HepG2 (cell line): ENCODE results near the gene ABCC1. TPM values are rescaled to one million over a fixed set of nuclear protein-coding genes. Genes with fewer than 3 reads are reported as not detected.

ENCODE experiments used
- BATF2 ChIP-seq: sonication (generic); formaldehyde crosslinking; IDR thresholded peaks from 2 replicates; pipeline ENCODE4 v1.8.0; 2022; ENCODE audit warnings: mild to moderate bottlenecking, missing genetic modification reagents, moderate library complexity
- ETV5 ChIP-seq: IDR thresholded peaks from 2 replicates; pipeline ENCODE4 v1.6.1; 2018; ENCODE audit warnings: missing biosample characterization, missing genetic modification reagents, inconsistent platforms, borderline replicate concordance
- FOXP1 ChIP-seq, 2 experiments: fragments of 450-650 bp in 1 of 2; IDR thresholded peaks; 2 replicates each; pipeline ENCODE4 v1.6.1; 2017 to 2018; ENCODE audit warnings: antibody characterized with exemption in 1 of 2
- HIVEP1 ChIP-seq: sonication (generic); formaldehyde crosslinking; IDR thresholded peaks from 2 replicates; pipeline ENCODE4 v1.4.0; 2020; ENCODE audit warnings: mild to moderate bottlenecking, missing genetic modification reagents
- JUNB ChIP-seq: sonication (generic); formaldehyde crosslinking; IDR thresholded peaks from 2 replicates; pipeline ENCODE4 v1.8.0; 2022; ENCODE audit warnings: missing genetic modification reagents, mild to moderate bottlenecking, borderline replicate concordance
- MAX ChIP-seq: IDR thresholded peaks from 2 replicates; pipeline ENCODE4 v1.6.1; 2012; ENCODE audit warnings: inconsistent platforms
- NONO ChIP-seq, 2 experiments: fragments of 450-650 bp in 1 of 2; sonication (generic) in 1 of 2; formaldehyde crosslinking in 1 of 2; IDR thresholded peaks in 1 of 2; conservative IDR thresholded peaks in 1 of 2; 2 replicates each; pipeline versions ENCODE4 v1.6.1 to v1.8.0; 2017 to 2022; ENCODE audit warnings: mild to moderate bottlenecking in 1 of 2, missing genetic modification reagents in 1 of 2, moderate library complexity in 1 of 2
- RAD21 ChIP-seq: fragments of 450-650 bp; formaldehyde crosslinking; IDR thresholded peaks from 2 replicates; pipeline ENCODE4 v1.5.0; 2020; ENCODE audit warnings: mild to moderate bottlenecking
- RAD51 ChIP-seq: fragments of 450-650 bp; IDR thresholded peaks from 2 replicates; pipeline ENCODE4 v1.6.1; 2016; ENCODE audit warnings: borderline replicate concordance
- RARG ChIP-seq: sonication (generic); formaldehyde crosslinking; IDR thresholded peaks from 2 replicates; pipeline ENCODE4 v1.4.0; 2020; ENCODE audit warnings: low read depth, mild to moderate bottlenecking, missing genetic modification reagents
- REXO4 ChIP-seq: sonication (generic); formaldehyde crosslinking; IDR thresholded peaks from 2 replicates; pipeline ENCODE4 v1.8.0; 2022; ENCODE audit warnings: missing genetic modification reagents, mild to moderate bottlenecking, borderline replicate concordance
- SCMH1 ChIP-seq: sonication (generic); formaldehyde crosslinking; IDR thresholded peaks from 2 replicates; pipeline ENCODE4 v1.9.0; 2021; ENCODE audit warnings: missing genetic modification reagents, mild to moderate bottlenecking, borderline replicate concordance
- SYNCRIP ChIP-seq: fragments of 200-400 bp; formaldehyde crosslinking; IDR thresholded peaks from 2 replicates; pipeline ENCODE4 v1.6.1; 2018; ENCODE audit warnings: mild to moderate bottlenecking, low read depth, low read length; ENCODE audit not compliant: insufficient read depth
- TBL1XR1 ChIP-seq: fragments of 150-350 bp; IDR thresholded peaks from 2 replicates; pipeline ENCODE4 v1.6.1; 2014; ENCODE audit warnings: borderline replicate concordance, low read length; ENCODE audit not compliant: partially characterized antibody
- ZBTB39 ChIP-seq: sonication (generic); formaldehyde crosslinking; IDR thresholded peaks from 2 replicates; pipeline ENCODE4 v1.5.0; 2020; ENCODE audit warnings: missing genetic modification reagents
- ZFY ChIP-seq: sonication (generic); formaldehyde crosslinking; IDR thresholded peaks from 2 replicates; pipeline ENCODE4 v1.4.0; 2020; ENCODE audit warnings: missing genetic modification reagents
- ZNF30 ChIP-seq: sonication (generic); formaldehyde crosslinking; IDR thresholded peaks from 2 replicates; pipeline ENCODE4 v1.5.0; 2020; ENCODE audit warnings: mild to moderate bottlenecking, missing genetic modification reagents
- ZNF432 ChIP-seq: sonication (generic); formaldehyde crosslinking; IDR thresholded peaks from 2 replicates; pipeline ENCODE4 v1.5.0; 2020; ENCODE audit warnings: missing genetic modification reagents, mild to moderate bottlenecking, borderline replicate concordance
- ZNF770 ChIP-seq: sonication (generic); formaldehyde crosslinking; IDR thresholded peaks from 2 replicates; pipeline ENCODE4 v1.5.0; 2020; ENCODE audit warnings: mild to moderate bottlenecking, missing genetic modification reagents
- ZNF784 ChIP-seq: sonication (generic); formaldehyde crosslinking; IDR thresholded peaks from 2 replicates; pipeline ENCODE4 v1.5.1; 2020; ENCODE audit warnings: missing genetic modification reagents, mild to moderate bottlenecking, borderline replicate concordance
- ZNF883 ChIP-seq: sonication (generic); formaldehyde crosslinking; IDR thresholded peaks from 2 replicates; pipeline ENCODE4 v1.5.1; 2020; ENCODE audit warnings: mild to moderate bottlenecking, missing genetic modification reagents; ENCODE audit errors: not compliant biosample characterization
- ZSCAN20 ChIP-seq: sonication (generic); formaldehyde crosslinking; IDR thresholded peaks from 2 replicates; pipeline ENCODE4 v1.4.0; 2020; ENCODE audit warnings: missing genetic modification reagents, mild to moderate bottlenecking, borderline replicate concordance
- polyA plus RNA-seq, 8 experiments: library from polyadenylated mRNA; depleted of rRNA in 3 of 8; stranded (reverse) in 7 of 8; unstranded in 1 of 8; fragments of >200 nt; fragmentation: Illumina TruSeq in 4 of 8; extraction: Trizol in 4 of 8; gene quantifications; 2 replicates each; pipeline versions ENCODE4 v1.2.1 to v1.2.3, GENCODE V29; 2011 to 2016; ENCODE audit warnings: low read depth in 4 of 8, missing spikeins in 1 of 8, mixed read lengths in 1 of 8; ENCODE audit not compliant: insufficient read depth in 1 of 8
- total RNA-seq, 5 experiments: library from RNA; depleted of rRNA; stranded (reverse); fragments of >200 nt; fragmentation: Illumina TruSeq; extraction: Trizol; gene quantifications; 2 replicates each; pipeline ENCODE4 v1.2.3, GENCODE V29; 2016; ENCODE audit warnings: low read depth in 1 of 5

The ABCC1 gene
- total and polyA plus RNA-seq, 2 of the 13 experiments (the other 11 are each of a cell fraction or from before 2014, with no cell fraction given), result 13.0 to 30.6 TPM

- TF ChIP-seq ZNF30 (CRISPR knock-in tag), result no peak
- 0 out of 2 replicates have a peak, but pooled peaks have one; percentile 32 for TF ChIP-seq ZFY (CRISPR knock-in tag)
- TF ChIP-seq JUNB (CRISPR knock-in tag), result peak; percentile 36
- 0 out of 2 replicates have a peak, but pooled peaks have one; percentile 3 for TF ChIP-seq ZBTB39 (CRISPR knock-in tag)
- 0 out of 2 replicates have a peak, but pooled peaks have one; percentile 21 for TF ChIP-seq ETV5
- TF ChIP-seq REXO4, result 0 out of 2 replicates have a peak, but pooled peaks have one; percentile 28
- TF ChIP-seq ZNF432 (CRISPR knock-in tag), result no peak
- no peak for TF ChIP-seq SYNCRIP
- TF ChIP-seq ZNF883 (CRISPR knock-in tag), result peak; percentile 27
- no peak for TF ChIP-seq RAD51
- no peak for TF ChIP-seq ZSCAN20 (CRISPR knock-in tag)
- no peak for TF ChIP-seq HIVEP1 (CRISPR knock-in tag)
- TF ChIP-seq RARG, result no peak
- no peak for TF ChIP-seq SCMH1
- TF ChIP-seq NONO (IDR thresholded peaks at IDR 0.05), result no peak
- peak; percentile 63; the same call in 1 of the 2 replicates for TF ChIP-seq NONO (CRISPR knock-in tag; conservative IDR thresholded peaks at IDR 0.05)
- TF ChIP-seq MAX, result 0 out of 2 replicates have a peak, but pooled peaks have one; percentile 10
- TF ChIP-seq RAD21, result 0 out of 2 replicates have a peak, but pooled peaks have one; percentile 10
- TF ChIP-seq TBL1XR1, result no peak
- TF ChIP-seq BATF2 (CRISPR knock-in tag), result no peak
- peak; percentile 81 for TF ChIP-seq ZNF784
- no peak for TF ChIP-seq ZNF770
- no peak for TF ChIP-seq FOXP1 (IDR thresholded peaks at IDR 0.05)
- no peak for TF ChIP-seq FOXP1 (CRISPR knock-in tag; IDR thresholded peaks at IDR 0.05)
These were observed 197.2 kb downstream of the ABCC1 start (continued) for GRCh38 chr16:16146380-16147315.
